Measurements from ENCODE around the gene MAPK12. TPM values are rescaled to one million over a fixed set of nuclear protein-coding genes. Genes with fewer than 3 reads are reported as not detected.

MAPK12 gene
- total RNA-seq, 4 donors from 2014 or later: 1.2 to 37.1 (median 5.4) TPM

GRCh38 chr22:50232481-50233151 lies 28.9 kb downstream of the MAPK12 start:
- Histone ChIP-seq H3K4me3 (no peak overlapping the region), H3K9me3 (no peaks in the 10 kb centered on the region), H3K36me3 (peaks cover 0 to 52% (median 0%) of the 10 kb centered on the region in 3 donors), H3K27me3 (no peaks in the 10 kb centered on the region), H3K4me1 (no peaks in the 10 kb centered on the region), H3K27ac (no peak overlapping the region)
- DNase-seq: no peak
- TF ChIP-seq CTCF (IDR thresholded peaks at IDR 0.05) (no peak), POLR2A (IDR thresholded peaks at IDR 0.05) (no peak)

GRCh38 chr22:50229370-50229769 lies 32.1 kb downstream of the MAPK12 start:
- Histone ChIP-seq H3K27ac (no peak overlapping the region), H3K27me3 (no peaks in the 10 kb centered on the region), H3K4me3 (no peak overlapping the region), H3K9me3 (no peaks in the 10 kb centered on the region), H3K4me1 (no peaks in the 10 kb centered on the region), H3K36me3 (peaks cover 0 to 64% (median 0%) of the 10 kb centered on the region in 3 donors)
- DNase-seq: no peak
- TF ChIP-seq POLR2A (IDR thresholded peaks at IDR 0.05) (no peak), CTCF (IDR thresholded peaks at IDR 0.05) (no peak)

GRCh38 chr22:50228366-50228765 lies 33.1 kb downstream of the MAPK12 start:
- no peaks in the 10 kb centered on the region for H3K4me1 ChIP-seq
- H3K36me3 ChIP-seq: peaks cover 0 to 73% (median 0%) of the 10 kb centered on the region in 3 donors
- no peaks in the 10 kb centered on the region for H3K27me3 ChIP-seq
- TF ChIP-seq CTCF (IDR thresholded peaks at IDR 0.05) (no peak), POLR2A (IDR thresholded peaks at IDR 0.05) (no peak)
- no peak overlapping the region for H3K27ac ChIP-seq
- H3K4me3 ChIP-seq: no peak overlapping the region
- H3K9me3 ChIP-seq: no peaks in the 10 kb centered on the region
- no peak for DNase-seq

GRCh38 chr22:50227579-50228215 lies 33.8 kb downstream of the MAPK12 start:
- H3K27ac ChIP-seq: no peak overlapping the region
- no peaks in the 10 kb centered on the region for H3K27me3 ChIP-seq
- H3K36me3 ChIP-seq: peaks cover 0 to 73% (median 0%) of the 10 kb centered on the region in 3 donors
- H3K4me1 ChIP-seq: no peaks in the 10 kb centered on the region
- TF ChIP-seq CTCF (IDR thresholded peaks at IDR 0.05): no peak
- no peak for TF ChIP-seq POLR2A (IDR thresholded peaks at IDR 0.05)
- no peak for DNase-seq
- no peak overlapping the region for H3K4me3 ChIP-seq
- no peaks in the 10 kb centered on the region for H3K9me3 ChIP-seq

- Histone ChIP-seq H3K27ac (no peak overlapping the region), H3K4me3 (no peak overlapping the region), H3K4me1 (no peaks in the 10 kb centered on the region), H3K27me3 (no peaks in the 10 kb centered on the region), H3K36me3 (peaks cover 0 to 77% (median 0%) of the 10 kb centered on the region in 3 donors), H3K9me3 (no peaks in the 10 kb centered on the region)
- DNase-seq: no peak
- no peak for TF ChIP-seq POLR2A (IDR thresholded peaks at IDR 0.05)
- TF ChIP-seq CTCF (IDR thresholded peaks at IDR 0.05): no peak
Measured at GRCh38 chr22:50226875-50227165, 34.7 kb downstream of the MAPK12 start.

Data from Peyer's patch (tissue), 4 donors.